ENCODE results near the gene MYO9B. TPM values are rescaled to one million over a fixed set of nuclear protein-coding genes. Genes with fewer than 3 reads are reported as not detected.

The MYO9B gene
- total and polyA plus RNA-seq, 2 experiments from 2014 or later, result 29.9 to 32.4 TPM

GRCh38 chr19:17077447-17078028 is 2.0 kb downstream of the MYO9B start:
- peaks cover 17% of the 10 kb centered on the region for H3K4me1 ChIP-seq (ENCODE audit: insufficient read depth)
- H3K36me3 ChIP-seq (replicated peaks; ENCODE audit: insufficient read depth, low read depth), result no peaks in the 10 kb centered on the region
- H3K4me3 ChIP-seq, result no peak overlapping the region
- peaks cover 81% of the 10 kb centered on the region for H3K79me2 ChIP-seq
- no peaks in the 10 kb centered on the region for H3K9me3 ChIP-seq (ENCODE audit: low read depth)
- WGBS (ENCODE audit: low lambda C conversion rate, missing lambda C conversion rate), result 90% methylated on average over 17 of the region's 17 CpGs
- TF ChIP-seq CTCF (IDR thresholded peaks at IDR 0.05; ENCODE audit: poor library complexity) (no peak), EZH2phosphoT487 (IDR thresholded peaks at IDR 0.05; ENCODE audit: low read depth, severe bottlenecking, unreplicated experiment) (no peak), EZH2 (IDR thresholded peaks at IDR 0.05; ENCODE audit: borderline replicate concordance) (no peak)
- H3K4me2 ChIP-seq, result peak overlapping the region; percentile 97
- H3K27me3 ChIP-seq, result no peaks in the 10 kb centered on the region
- H2AFZ ChIP-seq, result no peak overlapping the region
- DNase-seq (ENCODE audit: low spot score), result no peak
- H4K20me1 ChIP-seq (ENCODE audit: insufficient read depth, poor library complexity, severe bottlenecking), result peaks cover 4% of the 10 kb centered on the region
- no peaks in the 10 kb centered on the region for H3K9me2 ChIP-seq (replicated peaks; ENCODE audit: insufficient read depth)
- H3K27ac ChIP-seq, result no peak overlapping the region

GRCh38 chr19:17078036-17078919 is 2.7 kb downstream of the MYO9B start:
- 90% methylated on average over 19 of the region's 19 CpGs for WGBS (ENCODE audit: low lambda C conversion rate, missing lambda C conversion rate)
- Histone ChIP-seq H3K27me3 (no peaks in the 10 kb centered on the region), H3K4me2 (peak overlapping the region; percentile 68), H2AFZ (no peak overlapping the region), H3K4me1 (ENCODE audit: insufficient read depth) (peaks cover 17% of the 10 kb centered on the region), H3K27ac (no peak overlapping the region), H3K9me2 (replicated peaks; ENCODE audit: insufficient read depth) (no peaks in the 10 kb centered on the region), H4K20me1 (ENCODE audit: insufficient read depth, poor library complexity, severe bottlenecking) (peaks cover 4% of the 10 kb centered on the region), H3K79me2 (peaks cover 83% of the 10 kb centered on the region), H3K4me3 (no peak overlapping the region), H3K9me3 (ENCODE audit: low read depth) (no peaks in the 10 kb centered on the region), H3K36me3 (replicated peaks; ENCODE audit: insufficient read depth, low read depth) (no peaks in the 10 kb centered on the region)
- no peak for DNase-seq (ENCODE audit: low spot score)
- TF ChIP-seq EZH2phosphoT487 (IDR thresholded peaks at IDR 0.05; ENCODE audit: low read depth, severe bottlenecking, unreplicated experiment) (no peak), EZH2 (IDR thresholded peaks at IDR 0.05; ENCODE audit: borderline replicate concordance) (no peak), CTCF (IDR thresholded peaks at IDR 0.05; ENCODE audit: poor library complexity) (no peak)

GRCh38 chr19:17078920-17079709 is 3.5 kb downstream of the MYO9B start:
- no peaks in the 10 kb centered on the region for H3K36me3 ChIP-seq (replicated peaks; ENCODE audit: insufficient read depth, low read depth)
- H3K4me2 ChIP-seq, result peak overlapping the region; percentile 68
- H3K27me3 ChIP-seq, result no peaks in the 10 kb centered on the region
- TF ChIP-seq CTCF (IDR thresholded peaks at IDR 0.05; ENCODE audit: poor library complexity) (no peak), EZH2phosphoT487 (IDR thresholded peaks at IDR 0.05; ENCODE audit: low read depth, severe bottlenecking, unreplicated experiment) (no peak), EZH2 (IDR thresholded peaks at IDR 0.05; ENCODE audit: borderline replicate concordance) (no peak)
- H2AFZ ChIP-seq, result no peak overlapping the region
- H4K20me1 ChIP-seq (ENCODE audit: insufficient read depth, poor library complexity, severe bottlenecking), result peaks cover 4% of the 10 kb centered on the region
- peak overlapping the region; percentile 92 for H3K27ac ChIP-seq
- peaks cover 15% of the 10 kb centered on the region for H3K4me1 ChIP-seq (ENCODE audit: insufficient read depth)
- H3K9me3 ChIP-seq (ENCODE audit: low read depth), result no peaks in the 10 kb centered on the region
- H3K79me2 ChIP-seq, result peaks cover 81% of the 10 kb centered on the region
- DNase-seq (ENCODE audit: low spot score), result no peak
- no peak overlapping the region for H3K4me3 ChIP-seq
- 81% methylated on average over 19 of the region's 19 CpGs for WGBS (ENCODE audit: low lambda C conversion rate, missing lambda C conversion rate)
- no peaks in the 10 kb centered on the region for H3K9me2 ChIP-seq (replicated peaks; ENCODE audit: insufficient read depth)

Data from hepatocyte (in vitro differentiated cells).